Vagina (tissue), 2 donors: ENCODE measurements around the gene SPOCK3. TPM values are rescaled to one million over a fixed set of nuclear protein-coding genes. Genes with fewer than 3 reads are reported as not detected.

Source experiments
- DNase-seq, 2 donors: peaks; one replicate each; pipeline ENCODE4 v3.0.0-alpha.2; 2017; ENCODE audit errors: extremely low spot score in 2 of 2
- H3K27ac ChIP-seq: fragments of 200-600 bp; sonication (generic); one replicate; pipeline ENCODE4 v1.5.1; 2019
- H3K27me3 ChIP-seq: fragments of 200-600 bp; sonication (generic); one replicate; pipeline ENCODE4 v1.5.1; 2019
- H3K36me3 ChIP-seq, 2 donors: fragments of 200-600 bp; sonication (generic); one replicate each; pipeline ENCODE4 v1.5.1; 2017 to 2019
- H3K4me1 ChIP-seq: fragments of 200-600 bp; sonication (generic); one replicate; pipeline ENCODE4 v1.5.1; 2019
- H3K4me3 ChIP-seq, 2 donors: fragments of 200-600 bp; sonication (generic); 1 replicate in 1 of 2; 2 replicates in 1 of 2; pipeline ENCODE4 v1.5.1; 2016 to 2019
- H3K9me3 ChIP-seq: fragments of 200-600 bp; sonication (generic); one replicate; pipeline ENCODE4 v1.5.1; 2019
- CTCF ChIP-seq, 3 experiments: fragments of 450-650 bp in 2 of 3; fragments of 200-600 bp in 1 of 3; sonication (generic) in 1 of 3; IDR thresholded peaks; one replicate each; pipeline ENCODE4 v1.5.1; 2017 to 2019; ENCODE audit warnings: antibody characterized with exemption in 3 of 3, mild to moderate bottlenecking in 2 of 3, moderate library complexity in 2 of 3
- POLR2A ChIP-seq, 2 donors: fragments of 450-650 bp; IDR thresholded peaks; one replicate each; pipeline ENCODE4 v1.6.1; 2017; ENCODE audit warnings: antibody characterized with exemption in 2 of 2, mild to moderate bottlenecking in 2 of 2, moderate library complexity in 2 of 2
- POLR2AphosphoS5 ChIP-seq, 2 donors: sonication (generic); formaldehyde crosslinking; IDR thresholded peaks; one replicate each; pipeline ENCODE4 v1.9.0; 2017; ENCODE audit warnings: antibody characterized with exemption in 2 of 2, mild to moderate bottlenecking in 2 of 2, low read depth in 1 of 2; ENCODE audit not compliant: insufficient read depth in 1 of 2
- intact Hi-C: fragments of 100-400 bp; cut with DNase I; formaldehyde crosslinking; loops from one replicate; pipeline ENCODE4 v1.15.1; 2023
- total RNA-seq: library from RNA; depleted of rRNA; stranded (reverse); fragments of >200 nt; gene quantifications from one replicate; pipeline ENCODE4 v1.2.3, GENCODE V29; 2016

SPOCK3 gene
- total RNA-seq, 1 donor from 2014 or later = 0.74 TPM

GRCh38 chr4:167000141-167000852 lies 234.0 kb downstream of the SPOCK3 start:
- no peak overlapping the region for H3K27ac ChIP-seq
- no peaks in the 10 kb centered on the region for H3K9me3 ChIP-seq
- no peaks in the 10 kb centered on the region for H3K4me1 ChIP-seq
- no peak for DNase-seq
- H3K4me3 ChIP-seq = no peak overlapping the region
- H3K36me3 ChIP-seq = no peaks in the 10 kb centered on the region
- no peaks in the 10 kb centered on the region for H3K27me3 ChIP-seq
- no peak for TF ChIP-seq POLR2A (IDR thresholded peaks at IDR 0.05)
- no peak for TF ChIP-seq CTCF (IDR thresholded peaks at IDR 0.05)
- peak in 1 of 2 donors; percentile 57 for TF ChIP-seq POLR2AphosphoS5 (IDR thresholded peaks at IDR 0.05; ENCODE audit: insufficient read depth in 1 of 2, low read depth in 1 of 2)
- intact Hi-C loops = no loop called here

- Histone ChIP-seq H3K27ac (no peak overlapping the region), H3K4me1 (no peaks in the 10 kb centered on the region), H3K4me3 (no peak overlapping the region), H3K36me3 (no peaks in the 10 kb centered on the region), H3K27me3 (no peaks in the 10 kb centered on the region), H3K9me3 (no peaks in the 10 kb centered on the region)
- no peak for TF ChIP-seq CTCF (IDR thresholded peaks at IDR 0.05)
- no peak for TF ChIP-seq POLR2AphosphoS5 (IDR thresholded peaks at IDR 0.05; ENCODE audit: insufficient read depth in 1 of 2, low read depth in 1 of 2)
- no peak for DNase-seq
- intact Hi-C loops = no loop called here
Measured at GRCh38 chr4:166996216-166996615, 238.1 kb downstream of the SPOCK3 start.

GRCh38 chr4:166994686-166995085 lies 239.6 kb downstream of the SPOCK3 start:
- H3K27me3 ChIP-seq = no peaks in the 10 kb centered on the region
- H3K36me3 ChIP-seq = no peaks in the 10 kb centered on the region
- no peaks in the 10 kb centered on the region for H3K9me3 ChIP-seq
- H3K4me1 ChIP-seq = no peaks in the 10 kb centered on the region
- intact Hi-C loops = no loop called here
- no peak overlapping the region for H3K4me3 ChIP-seq
- H3K27ac ChIP-seq = no peak overlapping the region
- TF ChIP-seq CTCF (IDR thresholded peaks at IDR 0.05) (no peak), POLR2A (IDR thresholded peaks at IDR 0.05) (no peak), POLR2AphosphoS5 (IDR thresholded peaks at IDR 0.05; ENCODE audit: insufficient read depth in 1 of 2, low read depth in 1 of 2) (no peak)
- DNase-seq = no peak

- no peaks in the 10 kb centered on the region for H3K4me1 ChIP-seq
- no peak for DNase-seq
- TF ChIP-seq CTCF (IDR thresholded peaks at IDR 0.05) (no peak), POLR2A (IDR thresholded peaks at IDR 0.05) (no peak), POLR2AphosphoS5 (IDR thresholded peaks at IDR 0.05; ENCODE audit: insufficient read depth in 1 of 2, low read depth in 1 of 2) (no peak)
- H3K36me3 ChIP-seq = no peaks in the 10 kb centered on the region
- no peaks in the 10 kb centered on the region for H3K27me3 ChIP-seq
- H3K27ac ChIP-seq = no peak overlapping the region
- no peak overlapping the region for H3K4me3 ChIP-seq
- intact Hi-C loops = no loop called here
- no peaks in the 10 kb centered on the region for H3K9me3 ChIP-seq
Measured at GRCh38 chr4:166991006-166991561, 243.2 kb downstream of the SPOCK3 start.

GRCh38 chr4:166989886-166990285 lies 244.4 kb downstream of the SPOCK3 start:
- Histone ChIP-seq H3K4me3 (no peak overlapping the region), H3K9me3 (no peaks in the 10 kb centered on the region), H3K36me3 (no peaks in the 10 kb centered on the region), H3K4me1 (no peaks in the 10 kb centered on the region), H3K27me3 (no peaks in the 10 kb centered on the region), H3K27ac (no peak overlapping the region)
- intact Hi-C loops = no loop called here
- TF ChIP-seq CTCF (IDR thresholded peaks at IDR 0.05) (no peak), POLR2AphosphoS5 (IDR thresholded peaks at IDR 0.05; ENCODE audit: insufficient read depth in 1 of 2, low read depth in 1 of 2) (no peak), POLR2A (IDR thresholded peaks at IDR 0.05) (no peak)
- no peak for DNase-seq
